Measurements from ENCODE around the gene PIK3CD. TPM values are rescaled to one million over a fixed set of nuclear protein-coding genes. Genes with fewer than 3 reads are reported as not detected.

Gene PIK3CD
- total and polyA plus RNA-seq, 10 of the 15 experiments (the other 5 are each of a cell fraction or from before 2014, with no cell fraction given): 7.0 to 101 (median 51.1) TPM

DNA sequence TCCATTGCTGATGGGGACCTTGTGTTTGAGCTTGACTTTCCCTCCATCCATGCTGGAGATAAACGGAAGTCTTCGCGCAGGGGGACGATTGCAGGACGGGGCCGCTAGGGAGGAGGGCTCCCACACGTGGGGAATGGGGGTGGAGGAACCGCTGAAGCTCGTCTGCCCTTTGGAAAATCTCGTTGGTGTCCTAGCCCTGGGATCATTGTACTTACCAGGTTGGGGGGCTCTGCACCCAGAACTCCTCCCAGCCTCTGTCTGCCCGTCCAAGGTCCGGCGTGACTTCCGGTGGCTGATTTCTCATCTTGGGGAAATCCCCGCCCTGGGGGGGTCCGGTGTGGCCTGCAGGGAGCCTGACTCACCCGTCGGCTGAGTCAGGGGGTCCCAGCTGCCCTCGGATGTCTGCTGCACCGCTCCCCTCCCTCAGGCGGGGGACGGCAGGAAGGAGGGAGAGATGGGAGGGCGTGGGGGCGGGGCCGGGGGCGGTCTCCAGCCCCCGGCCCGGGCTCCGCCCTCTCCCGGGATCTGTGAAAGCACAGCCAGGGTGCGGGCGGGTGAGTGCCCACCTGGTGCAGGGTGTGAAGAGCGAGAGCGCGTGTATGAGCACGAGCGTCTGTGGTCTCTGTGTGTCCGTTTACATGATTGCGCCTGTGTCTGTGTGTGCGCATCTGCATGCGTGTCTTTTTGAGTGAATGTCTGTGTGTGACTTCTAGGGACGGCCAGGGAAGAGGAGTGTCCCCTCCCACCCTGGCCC is 35.8 kb downstream of the PIK3CD start (continued):
- TF ChIP-seq, protein P1, sequence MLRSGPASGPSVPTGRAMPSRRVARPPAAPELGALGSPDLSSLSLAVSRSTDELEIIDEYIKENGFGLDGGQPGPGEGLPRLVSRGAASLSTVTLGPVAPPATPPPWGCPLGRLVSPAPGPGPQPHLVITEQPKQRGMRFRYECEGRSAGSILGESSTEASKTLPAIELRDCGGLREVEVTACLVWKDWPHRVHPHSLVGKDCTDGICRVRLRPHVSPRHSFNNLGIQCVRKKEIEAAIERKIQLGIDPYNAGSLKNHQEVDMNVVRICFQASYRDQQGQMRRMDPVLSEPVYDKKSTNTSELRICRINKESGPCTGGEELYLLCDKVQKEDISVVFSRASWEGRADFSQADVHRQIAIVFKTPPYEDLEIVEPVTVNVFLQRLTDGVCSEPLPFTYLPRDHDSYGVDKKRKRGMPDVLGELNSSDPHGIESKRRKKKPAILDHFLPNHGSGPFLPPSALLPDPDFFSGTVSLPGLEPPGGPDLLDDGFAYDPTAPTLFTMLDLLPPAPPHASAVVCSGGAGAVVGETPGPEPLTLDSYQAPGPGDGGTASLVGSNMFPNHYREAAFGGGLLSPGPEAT (IDR thresholded peaks at IDR 0.05; ENCODE audit: low read depth): peak; percentile 66
- peak; percentile 8; the same call in 1 of the 2 replicates for TF ChIP-seq SMC3 (IDR thresholded peaks at IDR 0.05; ENCODE audit: borderline replicate concordance, low read length)
- TF ChIP-seq IRF4 (IDR thresholded peaks at IDR 0.05; ENCODE audit: low read depth, low read length): no peak
- peak; percentile 72; the same call in 1 of the 2 replicates for TF ChIP-seq GABPA (IDR thresholded peaks at IDR 0.05; ENCODE audit: low read depth)
- TF ChIP-seq TCF7 (IDR thresholded peaks at IDR 0.05; ENCODE audit: borderline replicate concordance): no peak
- TF ChIP-seq DPF2 (IDR thresholded peaks at IDR 0.05): peak; percentile 58; the same call in 1 of the 2 replicates
- TF ChIP-seq SIN3A (IDR thresholded peaks at IDR 0.05; ENCODE audit: low read depth, low read length): peak; percentile 67; the same call in 1 of the 2 replicates
- TF ChIP-seq POLR2AphosphoS5 (IDR thresholded peaks at IDR 0.05; ENCODE audit: low read length): peak; percentile 43; the same call in 1 of the 2 replicates
- TF ChIP-seq EGR1 (IDR thresholded peaks at IDR 0.05; ENCODE audit: borderline replicate concordance in 1 of 2, low read depth in 2 of 2, low read length in 2 of 2): peak in 1 of 2 experiments; percentile 14; a peak in 1 of 3 replicates
- TF ChIP-seq IKZF1 (conservative IDR thresholded peaks at IDR 0.05): peak; percentile 53
- TF ChIP-seq SPI1 (IDR thresholded peaks at IDR 0.05; ENCODE audit: borderline replicate concordance, insufficient read depth, low read depth, low read length): peak; percentile 11; the same call in 1 of the 2 replicates
- peak; percentile 37 for TF ChIP-seq CREM (IDR thresholded peaks at IDR 0.05; ENCODE audit: low read depth)
- TF ChIP-seq, protein P2, sequence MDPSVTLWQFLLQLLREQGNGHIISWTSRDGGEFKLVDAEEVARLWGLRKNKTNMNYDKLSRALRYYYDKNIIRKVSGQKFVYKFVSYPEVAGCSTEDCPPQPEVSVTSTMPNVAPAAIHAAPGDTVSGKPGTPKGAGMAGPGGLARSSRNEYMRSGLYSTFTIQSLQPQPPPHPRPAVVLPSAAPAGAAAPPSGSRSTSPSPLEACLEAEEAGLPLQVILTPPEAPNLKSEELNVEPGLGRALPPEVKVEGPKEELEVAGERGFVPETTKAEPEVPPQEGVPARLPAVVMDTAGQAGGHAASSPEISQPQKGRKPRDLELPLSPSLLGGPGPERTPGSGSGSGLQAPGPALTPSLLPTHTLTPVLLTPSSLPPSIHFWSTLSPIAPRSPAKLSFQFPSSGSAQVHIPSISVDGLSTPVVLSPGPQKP (IDR thresholded peaks at IDR 0.05; ENCODE audit: low read depth, low read length): peak; percentile 45
- peak; percentile 70 for TF ChIP-seq RELA (IDR thresholded peaks at IDR 0.05; ENCODE audit: borderline replicate concordance, partially characterized antibody)
- peak; percentile 18; the same call in 1 of the 2 replicates for TF ChIP-seq MXI1 (IDR thresholded peaks at IDR 0.05; ENCODE audit: low read depth, low read length)
- TF ChIP-seq, protein P3, sequence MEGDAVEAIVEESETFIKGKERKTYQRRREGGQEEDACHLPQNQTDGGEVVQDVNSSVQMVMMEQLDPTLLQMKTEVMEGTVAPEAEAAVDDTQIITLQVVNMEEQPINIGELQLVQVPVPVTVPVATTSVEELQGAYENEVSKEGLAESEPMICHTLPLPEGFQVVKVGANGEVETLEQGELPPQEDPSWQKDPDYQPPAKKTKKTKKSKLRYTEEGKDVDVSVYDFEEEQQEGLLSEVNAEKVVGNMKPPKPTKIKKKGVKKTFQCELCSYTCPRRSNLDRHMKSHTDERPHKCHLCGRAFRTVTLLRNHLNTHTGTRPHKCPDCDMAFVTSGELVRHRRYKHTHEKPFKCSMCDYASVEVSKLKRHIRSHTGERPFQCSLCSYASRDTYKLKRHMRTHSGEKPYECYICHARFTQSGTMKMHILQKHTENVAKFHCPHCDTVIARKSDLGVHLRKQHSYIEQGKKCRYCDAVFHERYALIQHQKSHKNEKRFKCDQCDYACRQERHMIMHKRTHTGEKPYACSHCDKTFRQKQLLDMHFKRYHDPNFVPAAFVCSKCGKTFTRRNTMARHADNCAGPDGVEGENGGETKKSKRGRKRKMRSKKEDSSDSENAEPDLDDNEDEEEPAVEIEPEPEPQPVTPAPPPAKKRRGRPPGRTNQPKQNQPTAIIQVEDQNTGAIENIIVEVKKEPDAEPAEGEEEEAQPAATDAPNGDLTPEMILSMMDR (IDR thresholded peaks at IDR 0.05 in 2 of 3, conservative IDR thresholded peaks at IDR 0.05 in 1 of 3; ENCODE audit: control insufficient read depth in 2 of 3, extremely low read depth in 1 of 3, insufficient read depth in 1 of 3, low read depth in 3 of 3, low read length in 3 of 3): peak in 2 of 3 experiments; percentile 10 to 28; a peak in 2 of 6 replicates
- peak; percentile 34 to 53; a peak in 2 of 4 replicates for TF ChIP-seq IKZF2 (IDR thresholded peaks at IDR 0.05)
- TF ChIP-seq GATAD2B (conservative IDR thresholded peaks at IDR 0.05; ENCODE audit: low read depth): peak; percentile 58; the same call in 1 of the 2 replicates
- TF ChIP-seq MYC (IDR thresholded peaks at IDR 0.05; ENCODE audit: insufficient read depth, insufficient read length, insufficient replicate concordance, low read length, severe bottlenecking): no peak
- no peak for TF ChIP-seq EP300 (IDR thresholded peaks at IDR 0.05; ENCODE audit: borderline replicate concordance in 1 of 2, control insufficient read depth in 1 of 2, low read depth in 2 of 2, low read length in 2 of 2)
- TF ChIP-seq ESRRA (IDR thresholded peaks at IDR 0.05; ENCODE audit: low read length): peak; percentile 45; the same call in 1 of the 2 replicates
- TF ChIP-seq MEF2B (IDR thresholded peaks at IDR 0.05; ENCODE audit: partially characterized antibody, poor library complexity, severe bottlenecking): peak; percentile 49
- peak; percentile 13 for TF ChIP-seq SP1 (IDR thresholded peaks at IDR 0.05; ENCODE audit: low read depth, low read length)
- 0 out of 2 replicates have a peak, but pooled peaks have one; percentile 33 for TF ChIP-seq TAF1 (IDR thresholded peaks at IDR 0.05; ENCODE audit: borderline replicate concordance, low read depth, low read length)
- TF ChIP-seq HDGF (IDR thresholded peaks at IDR 0.05): peak; percentile 38; the same call in 1 of the 2 replicates
